ENCODE results near the gene RAP2B. TPM values are rescaled to one million over a fixed set of nuclear protein-coding genes. Genes with fewer than 3 reads are reported as not detected.

Gene RAP2B
- total and polyA plus RNA-seq, 2 donors (not counting 1 experiment from before 2014, with no cell fraction given), result 2.8 to 16.9 TPM

GRCh38 chr3:153115326-153115725 is 46.7 kb upstream of the RAP2B start:
- H3K27me3 ChIP-seq (replicated peaks in 1 of 4; ENCODE audit: control extremely low read depth in 1 of 4, control insufficient read depth in 3 of 4, insufficient read depth in 4 of 4, low read length in 3 of 4), result no peaks in the 10 kb centered on the region
- no peak for DNase-seq
- H3K4me3 ChIP-seq (ENCODE audit: control extremely low read depth in 1 of 5, extremely low read depth in 1 of 5, insufficient read depth in 1 of 5, low read depth in 2 of 5, low read length in 4 of 5), result no peak overlapping the region
- Mint-ChIP-seq H3K27me3 (peaks cover 5% of the 10 kb centered on the region), H3K9me3 (ENCODE audit: insufficient read depth) (no peaks in the 10 kb centered on the region), H3K4me3 (no peak overlapping the region), H3K4me1 (no peaks in the 10 kb centered on the region), H3K27ac (no peak overlapping the region)
- H3K4me1 ChIP-seq (ENCODE audit: control insufficient read depth in 2 of 2, insufficient read depth in 2 of 2, low read length in 2 of 2), result no peaks in the 10 kb centered on the region
- no peak overlapping the region for H3K9ac ChIP-seq (ENCODE audit: low read length)
- ChIA-PET POLR2A (no interaction called here), CTCF (no interaction called here)
- no peaks in the 10 kb centered on the region for H4K20me1 ChIP-seq (ENCODE audit: control insufficient read depth, insufficient read depth, low read length, poor library complexity, severe bottlenecking)
- no peaks in the 10 kb centered on the region for H3K79me2 ChIP-seq (ENCODE audit: control insufficient read depth, insufficient read depth, low read length)
- WGBS (ENCODE audit: insufficient coverage), result 100% methylated on average over 3 of the region's 4 CpGs
- intact Hi-C loops (cut with micrococcal nuclease), result no loop called here
- ATAC-seq (ENCODE audit: low read depth), result no peak
- no peaks in the 10 kb centered on the region for H3K9me3 ChIP-seq (ENCODE audit: control extremely low read depth in 1 of 3, control insufficient read depth in 2 of 3, insufficient read depth in 1 of 3, low read length in 2 of 3)
- no peak overlapping the region for H3K4me2 ChIP-seq (replicated peaks; ENCODE audit: low read depth, low read length, poor library complexity, severe bottlenecking)
- no peak overlapping the region for H3K27ac ChIP-seq (ENCODE audit: low read length in 2 of 2)
- no peaks in the 10 kb centered on the region for H3K36me3 ChIP-seq (replicated peaks in 1 of 2; ENCODE audit: control extremely low read depth in 1 of 2, control insufficient read depth in 1 of 2, extremely low read depth in 1 of 2, insufficient read depth in 2 of 2, low read length in 1 of 2)
- no peak overlapping the region for H2AFZ ChIP-seq (ENCODE audit: insufficient read depth, low read depth, low read length, poor library complexity, severe bottlenecking)
- TF ChIP-seq EZH2 (IDR thresholded peaks at IDR 0.05; ENCODE audit: borderline replicate concordance, insufficient read depth, low read depth, low read length, poor library complexity, severe bottlenecking) (no peak), CTCF (IDR thresholded peaks at IDR 0.05) (no peak)

GRCh38 chr3:153127788-153128187 is 34.2 kb upstream of the RAP2B start:
- no peaks in the 10 kb centered on the region for H3K27me3 ChIP-seq (replicated peaks in 1 of 4; ENCODE audit: control extremely low read depth in 1 of 4, control insufficient read depth in 3 of 4, insufficient read depth in 4 of 4, low read length in 3 of 4)
- no peaks in the 10 kb centered on the region for H3K79me2 ChIP-seq (ENCODE audit: control insufficient read depth, insufficient read depth, low read length)
- Mint-ChIP-seq H3K27ac (no peak overlapping the region), H3K27me3 (peaks cover 13% of the 10 kb centered on the region), H3K9me3 (ENCODE audit: insufficient read depth) (no peaks in the 10 kb centered on the region), H3K4me3 (no peak overlapping the region), H3K4me1 (peaks cover 2% of the 10 kb centered on the region)
- ATAC-seq (ENCODE audit: low read depth), result no peak
- POLR2A ChIA-PET, result no interaction called here
- TF ChIP-seq EZH2 (IDR thresholded peaks at IDR 0.05; ENCODE audit: borderline replicate concordance, insufficient read depth, low read depth, low read length, poor library complexity, severe bottlenecking) (no peak), CTCF (IDR thresholded peaks at IDR 0.05) (no peak)
- H3K36me3 ChIP-seq (replicated peaks in 1 of 2; ENCODE audit: control extremely low read depth in 1 of 2, control insufficient read depth in 1 of 2, extremely low read depth in 1 of 2, insufficient read depth in 2 of 2, low read length in 1 of 2), result no peaks in the 10 kb centered on the region
- no peak for DNase-seq
- CTCF ChIA-PET, result no interaction called here
- H3K9me3 ChIP-seq (ENCODE audit: control extremely low read depth in 1 of 3, control insufficient read depth in 2 of 3, insufficient read depth in 1 of 3, low read length in 2 of 3), result peaks cover 0 to 3% (median 0%) of the 10 kb centered on the region in 3 donors
- intact Hi-C loops (cut with micrococcal nuclease), result no loop called here
- no peaks in the 10 kb centered on the region for H4K20me1 ChIP-seq (ENCODE audit: control insufficient read depth, insufficient read depth, low read length, poor library complexity, severe bottlenecking)
- no peaks in the 10 kb centered on the region for H3K4me1 ChIP-seq (ENCODE audit: control insufficient read depth in 2 of 2, insufficient read depth in 2 of 2, low read length in 2 of 2)
- WGBS (ENCODE audit: insufficient coverage), result no CpG with 5 or more reads among the region's 1 CpG
- no peak overlapping the region for H3K4me2 ChIP-seq (replicated peaks; ENCODE audit: low read depth, low read length, poor library complexity, severe bottlenecking)
- no peak overlapping the region for H2AFZ ChIP-seq (ENCODE audit: insufficient read depth, low read depth, low read length, poor library complexity, severe bottlenecking)
- H3K27ac ChIP-seq (ENCODE audit: low read length in 2 of 2), result no peak overlapping the region
- no peak overlapping the region for H3K4me3 ChIP-seq (ENCODE audit: control extremely low read depth in 1 of 5, extremely low read depth in 1 of 5, insufficient read depth in 1 of 5, low read depth in 2 of 5, low read length in 4 of 5)
- H3K9ac ChIP-seq (ENCODE audit: low read length), result no peak overlapping the region

All from B cell (primary cell).